Stimulated activated CD8-positive, alpha-beta memory T cell treated with anti-CD3 and anti-CD28 coated beads, Interleukin-15, amount 100 ng/mL, for 1 hour (primary cell): ENCODE data around the gene TBC1D9.

Experiments
- DNase-seq: peaks from one replicate; pipeline ENCODE4 v3.0.0-alpha.2; 2020; ENCODE audit warnings: low read depth

TBC1D9 gene

DNA sequence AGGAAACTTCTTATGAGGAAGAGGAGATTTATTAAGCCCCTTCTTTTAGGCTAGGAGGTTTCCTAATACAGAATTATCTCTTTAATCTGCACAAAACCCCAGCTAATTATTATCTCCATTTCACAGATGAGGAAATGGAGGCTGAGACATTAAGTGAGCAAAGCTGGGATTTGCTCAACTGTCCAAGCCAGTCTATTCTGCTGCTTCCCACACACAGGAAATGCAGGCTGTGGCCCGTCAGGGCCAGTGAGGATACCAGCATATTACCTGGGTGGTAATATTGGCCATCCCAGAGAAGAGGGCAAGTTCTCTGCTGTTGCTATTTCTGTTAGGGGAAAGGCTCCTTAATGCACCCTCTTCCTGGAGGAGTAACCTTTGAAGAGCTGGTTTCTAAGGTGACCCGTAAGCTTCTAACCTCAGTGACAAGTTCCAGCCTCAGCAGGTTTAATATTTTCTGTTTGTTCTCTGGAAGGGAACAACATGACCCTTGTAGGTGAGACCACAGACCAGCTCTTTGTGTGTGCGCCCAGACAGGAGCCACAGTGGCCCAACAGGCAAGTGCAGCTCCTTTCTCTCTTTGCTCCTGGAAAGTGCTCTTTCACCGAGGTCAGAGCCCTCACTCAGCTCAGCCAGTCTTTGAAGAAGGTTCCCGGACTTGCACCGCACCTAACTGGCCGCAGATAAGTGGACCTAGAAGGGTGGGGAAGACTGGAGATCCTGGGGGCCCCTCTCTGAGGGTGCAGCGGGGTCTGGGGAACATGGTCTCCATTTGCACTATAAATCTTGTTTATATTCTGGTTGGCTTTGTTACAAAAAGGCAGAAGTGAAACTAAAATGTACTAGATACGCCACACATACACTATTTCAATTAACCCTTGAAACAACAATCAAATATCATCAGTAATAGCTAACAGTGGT lies 35.5 kb downstream of the TBC1D9 start:
- DNase-seq: no peak

DNA sequence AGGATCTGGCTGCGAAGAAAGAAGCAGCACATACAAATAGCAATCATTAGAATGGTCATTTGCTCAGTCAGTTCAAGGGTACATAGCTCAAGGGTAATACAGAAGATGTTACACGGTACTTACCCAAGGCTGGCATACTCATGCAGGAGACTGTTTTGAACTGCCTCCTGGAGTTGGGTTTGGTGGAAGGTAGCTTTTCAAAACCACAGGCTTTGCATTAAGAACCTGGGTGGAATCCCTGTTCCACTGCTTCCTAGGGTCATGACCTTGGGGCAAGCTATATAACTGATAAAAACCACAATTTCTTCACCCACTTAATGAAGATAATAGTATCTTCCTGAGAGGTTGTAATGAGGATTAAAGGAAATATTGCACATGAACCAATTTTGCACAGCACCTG lies 36.5 kb downstream of the TBC1D9 start:
- no peak for DNase-seq

DNA sequence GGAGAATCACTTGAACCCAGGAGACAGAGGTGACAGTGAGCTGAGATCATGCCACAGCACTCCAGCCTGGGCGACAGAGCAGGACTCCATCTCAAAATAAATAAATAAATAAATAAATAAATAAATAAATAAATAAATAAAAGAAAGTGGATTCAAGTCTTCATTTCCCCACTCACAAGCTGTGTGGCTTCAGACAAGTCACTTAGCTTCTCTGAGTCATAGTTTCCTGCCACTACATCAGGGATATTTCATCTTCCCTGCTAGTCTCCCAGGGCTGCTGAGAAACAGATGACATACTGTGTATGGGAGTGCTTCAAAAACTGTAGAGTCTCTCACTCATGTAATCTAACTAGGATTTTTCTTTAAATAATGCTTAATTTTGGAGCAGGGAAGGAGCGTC lies 37.2 kb downstream of the TBC1D9 start:
- no peak for DNase-seq

DNA sequence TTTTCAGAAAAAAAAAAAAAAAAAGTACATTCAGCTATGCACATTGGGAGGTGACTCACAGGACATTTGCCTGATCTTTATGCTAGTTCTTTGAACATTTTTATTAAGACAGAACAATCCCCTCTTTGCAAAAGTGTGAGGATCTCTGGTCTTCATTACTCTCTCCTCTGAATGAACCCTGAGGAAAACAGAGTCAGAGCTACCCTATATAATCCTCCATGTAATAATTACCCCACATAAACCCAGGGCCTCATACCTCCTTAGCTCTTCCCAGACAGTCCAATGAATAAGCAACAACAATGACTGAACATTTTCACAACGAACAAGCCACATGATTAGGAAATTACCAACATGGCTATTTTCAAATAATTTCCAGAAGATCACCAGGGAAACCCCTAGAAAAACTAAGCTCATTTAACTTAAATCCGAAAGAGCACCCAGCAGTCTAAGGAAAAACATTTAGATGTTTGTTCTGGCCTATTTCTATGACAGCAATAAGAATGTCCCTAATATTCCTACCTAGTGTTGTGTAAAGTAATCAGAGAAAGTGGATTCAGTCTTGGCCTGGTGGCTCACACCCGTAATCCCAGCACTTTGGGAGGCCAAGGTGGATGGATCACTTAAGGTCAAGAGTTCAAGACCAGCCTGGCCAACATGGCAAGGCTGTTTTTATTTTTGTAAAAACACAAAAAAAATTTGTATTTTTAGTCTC lies 37.8 kb downstream of the TBC1D9 start:
- no peak for DNase-seq

- no peak for DNase-seq
Measured at GRCh38 chr4:140717313-140717712, 38.9 kb downstream of the TBC1D9 start.

DNA sequence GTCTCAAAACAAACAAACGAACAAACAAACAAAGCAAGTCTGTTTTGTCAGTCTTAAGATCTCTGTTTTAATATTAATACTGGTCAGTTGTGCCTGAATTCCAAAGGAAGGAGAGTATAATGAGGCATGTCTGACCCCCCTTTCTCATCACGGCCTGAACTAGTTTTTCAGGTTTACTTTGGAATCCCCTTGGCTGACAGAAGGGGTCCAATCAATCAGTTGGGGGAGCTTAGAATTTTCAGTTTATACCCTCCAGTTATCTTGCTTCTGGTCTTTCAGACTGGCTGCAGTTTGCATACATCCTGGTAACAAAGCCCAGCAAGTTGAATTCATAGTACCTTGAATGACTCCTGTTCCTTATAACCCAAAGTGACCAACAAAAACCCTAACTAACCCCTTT lies 41.1 kb downstream of the TBC1D9 start:
- DNase-seq: no peak

DNA sequence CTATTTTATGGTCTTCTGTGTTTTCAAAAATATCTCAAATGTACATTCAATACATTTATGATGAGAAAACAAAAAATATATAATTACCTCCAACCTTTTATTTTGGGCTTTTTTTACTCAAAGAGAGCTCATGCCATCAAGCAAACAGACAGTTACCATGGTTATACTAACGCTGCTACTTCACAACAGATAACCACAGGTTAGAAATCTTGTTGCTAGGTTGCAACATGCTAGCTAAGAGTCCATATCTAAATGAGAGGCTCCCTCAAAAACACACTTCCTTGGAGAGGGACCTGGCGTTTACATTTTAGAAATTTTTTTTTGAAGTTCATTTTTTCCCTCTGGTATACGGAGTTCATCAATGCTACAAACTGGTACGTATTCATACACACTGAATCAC lies 44.3 kb downstream of the TBC1D9 start:
- no peak for DNase-seq

- no peak for DNase-seq
Measured at GRCh38 chr4:140710908-140711622, 45.1 kb downstream of the TBC1D9 start.

DNA sequence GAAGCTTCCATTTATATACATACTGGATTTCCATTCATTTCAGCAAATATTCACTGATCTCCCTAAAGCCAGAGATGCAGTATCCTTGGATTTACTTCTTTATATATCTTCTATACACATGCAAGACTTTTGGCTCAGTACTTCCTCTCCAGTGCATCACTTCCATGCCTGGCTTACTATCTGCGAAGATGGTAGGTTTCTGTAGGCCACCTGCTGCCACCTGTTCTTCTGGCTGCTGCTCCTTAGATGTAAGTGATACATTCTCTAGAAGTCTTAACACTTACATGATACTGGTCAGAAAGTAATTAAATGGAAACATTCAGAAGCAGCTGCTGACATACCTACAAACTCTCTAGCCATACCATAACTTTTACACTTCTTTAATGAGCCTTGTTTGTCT lies 48.9 kb downstream of the TBC1D9 start:
- DNase-seq: no peak

- DNase-seq: no peak
Measured at GRCh38 chr4:140706665-140707064, 49.5 kb downstream of the TBC1D9 start.

DNA sequence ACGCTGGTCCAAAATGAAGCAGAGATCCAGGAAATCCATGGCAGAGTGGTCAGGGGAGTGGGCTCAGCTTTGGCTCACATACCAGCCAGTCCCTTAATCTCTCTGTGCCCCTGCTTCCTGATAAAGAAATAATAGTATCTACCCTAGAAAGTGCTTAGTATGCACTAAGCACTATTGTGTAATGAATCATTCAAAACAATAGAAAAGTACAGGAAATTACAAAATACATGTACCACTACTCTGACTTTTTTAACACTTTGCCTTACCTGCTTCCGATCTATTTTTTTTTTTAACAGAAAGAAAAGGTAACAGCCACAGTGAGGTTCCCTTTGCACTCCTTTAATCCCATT lies 49.9 kb downstream of the TBC1D9 start:
- DNase-seq: no peak

GRCh38 chr4:140705625-140706275 lies 50.4 kb downstream of the TBC1D9 start:
- DNase-seq: no peak

DNA sequence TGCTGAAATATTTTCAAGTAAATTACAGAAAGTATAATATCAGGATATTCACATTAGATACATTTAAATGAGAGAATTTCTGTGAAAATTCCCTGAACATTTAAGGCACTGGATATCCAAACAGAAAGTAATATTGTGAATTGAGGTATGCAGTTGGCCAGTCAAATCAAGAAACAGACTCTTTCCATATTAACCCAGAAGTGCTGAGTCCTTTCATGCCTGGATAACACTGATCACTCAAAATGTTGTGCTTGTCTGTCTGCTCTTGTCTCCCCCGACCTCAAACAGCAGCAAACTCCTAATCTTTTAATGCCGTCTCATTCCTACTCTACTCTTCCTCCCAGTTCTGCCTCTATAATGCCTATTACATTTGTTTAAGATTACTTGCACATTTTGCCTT lies 51.2 kb downstream of the TBC1D9 start:
- no peak for DNase-seq

- DNase-seq: no peak
Measured at GRCh38 chr4:140704392-140704960, 51.7 kb downstream of the TBC1D9 start.

DNA sequence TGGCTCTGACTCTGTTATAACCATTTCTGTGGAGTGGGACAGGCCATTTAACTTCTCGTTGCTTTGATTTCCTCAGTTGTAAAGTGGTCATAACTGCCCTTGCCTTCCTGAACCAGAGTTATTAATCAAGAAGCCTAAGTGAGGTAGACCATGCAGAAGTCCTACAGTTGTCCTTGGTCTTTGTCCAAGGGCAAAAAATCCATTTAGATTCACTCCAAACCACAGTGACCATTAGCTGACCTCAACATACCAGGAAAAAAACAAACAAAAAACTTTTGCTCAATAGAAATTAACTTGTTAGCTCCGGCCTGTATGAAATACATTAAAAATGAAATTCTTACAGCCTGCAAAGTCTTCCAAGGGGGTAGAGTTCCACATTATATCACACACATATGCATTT lies 52.7 kb downstream of the TBC1D9 start:
- no peak for DNase-seq

DNA sequence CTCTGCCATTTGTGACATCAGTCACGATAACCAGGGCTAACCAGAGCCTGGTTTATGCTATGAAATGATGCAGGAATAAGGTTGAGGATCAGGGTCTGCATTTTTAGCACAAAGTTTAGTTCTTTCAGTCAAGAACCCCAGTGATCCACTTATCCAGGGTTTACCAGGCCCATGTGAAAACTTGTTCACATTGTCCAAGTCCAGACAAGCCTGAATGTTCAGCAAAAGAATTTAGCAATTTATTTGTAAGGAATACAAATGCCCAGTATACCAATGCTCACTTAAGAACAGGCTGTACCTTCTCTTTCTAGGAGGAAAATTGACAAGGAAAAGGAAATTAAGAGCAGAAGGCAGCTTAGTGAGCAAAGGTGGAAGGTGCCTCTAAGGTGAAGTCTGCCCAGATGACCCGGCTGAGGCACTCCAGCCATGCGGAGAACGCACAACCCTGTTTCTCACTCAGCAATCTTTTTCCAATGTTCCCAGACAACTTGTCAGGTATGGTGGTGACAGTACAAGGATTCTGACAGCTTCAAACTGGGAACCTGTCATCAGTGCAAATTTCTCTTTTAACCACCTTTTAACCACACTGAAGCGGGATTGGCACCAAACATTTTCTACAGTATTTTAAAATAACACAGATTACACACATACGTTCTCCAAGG lies 54.0 kb downstream of the TBC1D9 start:
- no peak for DNase-seq

DNA sequence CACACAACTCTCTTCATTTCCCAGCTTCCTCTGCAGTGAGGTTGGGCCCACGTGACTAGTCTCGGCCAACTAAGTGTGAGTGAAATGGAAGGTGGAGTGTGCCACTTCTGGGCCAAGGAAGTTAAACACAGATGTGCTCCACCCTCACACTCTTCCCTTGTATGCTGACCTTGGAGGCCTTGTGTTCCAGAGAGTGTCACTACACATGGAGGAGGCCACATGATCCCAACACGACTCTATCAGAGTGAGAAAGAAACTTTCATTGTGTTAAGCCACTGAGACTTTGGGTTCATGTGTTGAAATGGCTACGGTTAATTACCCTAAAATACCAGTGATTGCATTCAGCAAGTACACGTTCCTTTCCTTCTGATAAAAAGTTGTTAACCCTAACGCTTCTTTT lies 55.1 kb downstream of the TBC1D9 start:
- DNase-seq: no peak

- DNase-seq: no peak
Measured at GRCh38 chr4:140697709-140698560, 58.2 kb downstream of the TBC1D9 start.

DNA sequence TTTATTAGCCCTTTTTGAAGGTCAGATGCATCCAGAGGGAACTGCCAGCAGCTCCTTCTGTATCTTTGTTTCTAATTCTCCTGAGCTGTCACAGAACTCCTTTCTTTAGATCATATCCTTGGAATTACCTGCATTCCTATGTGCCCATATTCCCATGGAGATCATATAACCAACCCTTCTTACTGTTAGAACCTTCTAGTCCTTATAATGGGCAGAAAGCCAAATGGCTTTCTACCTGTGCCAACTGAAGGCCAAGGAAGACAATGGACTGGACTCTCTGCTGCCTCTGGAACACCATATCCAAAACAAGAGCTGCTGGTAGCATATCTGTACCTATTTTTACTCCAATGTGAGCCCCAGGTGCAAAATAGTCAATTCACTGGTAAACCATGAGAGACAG lies 60.7 kb downstream of the TBC1D9 start:
- DNase-seq: no peak

DNA sequence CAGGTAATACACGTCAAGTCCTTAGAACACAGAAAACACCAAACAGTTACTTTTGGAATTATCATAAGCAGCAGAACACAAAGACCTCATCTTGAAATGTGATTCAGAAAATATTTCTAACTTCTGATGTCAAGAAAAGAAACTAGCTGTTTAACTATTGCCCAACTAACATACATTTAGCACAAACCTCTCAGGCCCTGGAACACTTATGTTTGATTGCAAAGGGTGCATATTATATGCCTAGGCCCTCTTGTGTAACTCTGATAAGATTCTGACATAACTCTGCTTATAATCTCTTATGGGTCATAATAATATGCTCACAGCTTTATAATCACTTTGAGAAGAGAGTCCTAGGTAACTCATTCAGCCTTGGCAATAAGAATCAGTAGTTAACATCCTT lies 62.6 kb downstream of the TBC1D9 start:
- DNase-seq: no peak

DNA sequence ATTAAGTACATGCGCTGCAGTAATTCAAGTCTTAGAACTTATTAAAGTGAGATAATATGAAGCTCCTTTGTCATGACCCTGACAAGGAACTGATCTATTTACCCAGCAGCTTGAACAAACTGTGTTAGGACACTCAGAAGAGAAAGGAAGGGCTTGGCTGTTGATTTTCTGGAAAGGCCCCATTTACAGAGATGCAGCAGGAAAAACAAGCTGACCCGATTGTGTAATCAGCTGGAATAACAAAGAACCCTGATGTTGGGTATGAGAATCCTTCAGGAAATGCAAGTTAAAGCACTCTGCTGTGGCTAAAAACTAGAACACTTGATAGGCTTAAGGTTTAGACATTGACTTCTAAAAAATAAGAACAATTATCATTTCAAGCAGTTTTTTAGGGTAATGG lies 64.8 kb downstream of the TBC1D9 start:
- DNase-seq: no peak
